GOT3 (cell line): ENCODE results near the gene ANKRD12.
"Not testable (repeated sequence)": the region's sequence is repeated elsewhere in the genome, so short reads cannot be mapped to it uniquely, and the experiment has no call there.

ENCODE experiments used
- DNase-seq: peaks from one replicate; lab custom pipeline; 2025; ENCODE audit warnings: mixed read lengths; lab: John Stamatoyannopoulos, UW

ANKRD12 gene

GRCh38 chr18:9233771-9234440 is 97.3 kb downstream of the ANKRD12 start:
- no peak for DNase-seq

- DNase-seq, result no peak
Observed at GRCh38 chr18:9234528-9234927, 97.9 kb downstream of the ANKRD12 start.

- no peak for DNase-seq
Observed at GRCh38 chr18:9237981-9238380, 101.4 kb downstream of the ANKRD12 start.

GRCh38 chr18:9239720-9240119 is 103.1 kb downstream of the ANKRD12 start:
- DNase-seq, result no peak

GRCh38 chr18:9240270-9240669 is 103.7 kb downstream of the ANKRD12 start:
- no peak for DNase-seq

- no peak for DNase-seq
Observed at GRCh38 chr18:9243029-9243428, 106.4 kb downstream of the ANKRD12 start.

- DNase-seq, result no peak
Observed at GRCh38 chr18:9244376-9244775, 107.8 kb downstream of the ANKRD12 start.

- DNase-seq, result no peak
Observed at GRCh38 chr18:9248661-9249060, 112.1 kb downstream of the ANKRD12 start.

GRCh38 chr18:9249254-9249653 is 112.7 kb downstream of the ANKRD12 start:
- no peak for DNase-seq

- no peak for DNase-seq
Observed at GRCh38 chr18:9259173-9259572, 122.6 kb downstream of the ANKRD12 start.

GRCh38 chr18:9260388-9261380 is 124.1 kb downstream of the ANKRD12 start:
- DNase-seq, result no peak

GRCh38 chr18:9263264-9263663 is 126.7 kb downstream of the ANKRD12 start:
- DNase-seq, result no peak

- not testable (repeated sequence) for DNase-seq
Observed at GRCh38 chr18:9264797-9265196, 128.2 kb downstream of the ANKRD12 start.

- DNase-seq, result no peak
Observed at GRCh38 chr18:9273221-9273620, 136.6 kb downstream of the ANKRD12 start.

- no peak for DNase-seq
Observed at GRCh38 chr18:9275890-9276289, 139.3 kb downstream of the ANKRD12 start.

- no peak for DNase-seq
Observed at GRCh38 chr18:9278028-9278427, 141.4 kb downstream of the ANKRD12 start.

GRCh38 chr18:9280849-9281248 is 144.3 kb downstream of the ANKRD12 start:
- no peak for DNase-seq

- DNase-seq, result no peak
Observed at GRCh38 chr18:9281780-9282179, 145.2 kb downstream of the ANKRD12 start.

- DNase-seq, result no peak
Observed at GRCh38 chr18:9283791-9284190, 147.2 kb downstream of the ANKRD12 start.

- no peak for DNase-seq
Observed at GRCh38 chr18:9285604-9286003, 149.0 kb downstream of the ANKRD12 start.

- DNase-seq, result no peak
Observed at GRCh38 chr18:9287036-9287435, 150.5 kb downstream of the ANKRD12 start.

GRCh38 chr18:9289698-9290097 is 153.1 kb downstream of the ANKRD12 start:
- DNase-seq, result no peak

GRCh38 chr18:9290156-9290555 is 153.6 kb downstream of the ANKRD12 start:
- DNase-seq, result no peak
